Activated T-cell treated with anti-CD3 and anti-CD28 coated beads, Interleukin-2, amount 50 U/mL, for 24 hours (primary cell): ENCODE data around the gene FGD4.
A peak's percentile ranks its signal among the peaks of the same experiment; 100 is the strongest.

Source experiments
- DNase-seq: peaks from one replicate; pipeline ENCODE4 v3.0.0-alpha.2; 2020
- H3K27ac Mint-ChIP-seq: 2 replicates; pipeline ENCODE4 v1.8.0; 2020; ENCODE audit warnings: mild to moderate bottlenecking, mixed read lengths
- H3K27me3 Mint-ChIP-seq: 2 replicates; pipeline ENCODE4 v1.8.0; 2020; ENCODE audit warnings: mixed read lengths
- H3K36me3 Mint-ChIP-seq: 2 replicates; pipeline ENCODE4 v1.8.0; 2020; ENCODE audit warnings: low read depth, mixed read lengths
- H3K4me1 Mint-ChIP-seq: 2 replicates; pipeline ENCODE4 v1.8.0; 2020; ENCODE audit warnings: low read depth, mixed read lengths
- H3K4me3 Mint-ChIP-seq: 2 replicates; pipeline ENCODE4 v1.8.0; 2020; ENCODE audit warnings: mild to moderate bottlenecking, moderate library complexity, mixed read lengths
- H3K9me3 Mint-ChIP-seq: 2 replicates; pipeline ENCODE4 v1.8.0; 2020; ENCODE audit warnings: mixed read lengths

FGD4 gene

DNA sequence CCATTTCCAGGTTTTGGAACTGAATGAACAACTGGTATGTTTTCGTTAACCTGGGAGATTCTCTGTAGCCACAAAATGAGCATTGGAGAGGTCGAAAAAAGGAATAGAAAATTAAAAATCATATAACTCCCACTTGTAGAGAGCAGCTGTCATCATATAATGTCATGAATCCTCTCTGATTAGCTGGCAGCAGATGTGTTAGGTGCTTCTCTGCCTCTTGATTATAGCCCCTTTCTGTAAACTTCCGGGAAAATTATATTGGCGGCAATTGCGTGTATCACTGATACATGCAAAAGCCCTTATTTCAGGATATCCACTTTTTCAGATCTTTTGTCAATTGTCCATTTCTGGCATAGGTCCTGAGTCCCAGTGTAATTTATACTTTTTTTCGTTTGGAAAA lies 31.7 kb downstream of the FGD4 start:
- Mint-ChIP-seq H3K27me3 (peaks cover 23% of the 10 kb centered on the region), H3K36me3 (no peaks in the 10 kb centered on the region), H3K4me1 (no peaks in the 10 kb centered on the region), H3K27ac (no peak overlapping the region), H3K4me3 (no peak overlapping the region), H3K9me3 (peaks cover 19% of the 10 kb centered on the region)
- no peak for DNase-seq

DNA sequence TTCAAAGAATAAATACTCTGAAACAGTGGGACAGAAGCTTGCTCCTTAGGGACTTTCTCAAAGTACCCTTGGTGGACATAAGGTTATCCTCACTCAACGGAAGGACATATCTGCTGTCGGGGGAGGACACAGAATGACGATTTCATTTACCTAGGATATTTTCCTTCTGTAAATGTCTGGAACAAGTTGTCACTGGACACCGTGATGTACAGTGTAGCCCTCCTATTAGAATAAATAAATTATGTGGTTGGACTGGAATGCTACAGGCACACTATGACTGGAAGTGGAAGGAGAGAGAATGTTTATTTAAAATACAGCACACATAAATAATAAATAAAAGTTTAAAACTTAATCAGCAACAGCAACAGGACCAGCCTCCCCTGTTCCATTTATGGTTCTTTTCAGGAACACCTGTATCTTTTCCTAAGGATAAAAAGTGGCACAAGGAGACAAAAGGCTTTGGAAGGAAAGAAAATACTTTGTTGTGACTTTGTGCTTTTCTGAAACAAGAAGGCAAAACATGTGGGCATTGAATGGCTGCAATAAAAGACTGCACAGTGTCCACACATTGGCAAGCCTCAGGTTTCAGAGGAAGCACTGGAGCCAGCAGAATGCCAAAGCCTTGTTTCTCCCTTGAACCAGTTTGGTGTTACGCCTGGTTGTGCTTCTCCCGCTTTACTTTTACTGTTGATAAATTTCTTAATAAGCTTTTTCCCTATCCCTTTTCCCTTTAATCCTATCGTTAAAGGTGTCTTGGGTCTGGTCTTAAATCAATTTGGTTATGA lies 36.8 kb downstream of the FGD4 start:
- Mint-ChIP-seq H3K9me3 (no peaks in the 10 kb centered on the region), H3K27me3 (no peaks in the 10 kb centered on the region), H3K4me1 (no peaks in the 10 kb centered on the region), H3K4me3 (no peak overlapping the region), H3K27ac (no peak overlapping the region), H3K36me3 (no peaks in the 10 kb centered on the region)
- no peak for DNase-seq

DNA sequence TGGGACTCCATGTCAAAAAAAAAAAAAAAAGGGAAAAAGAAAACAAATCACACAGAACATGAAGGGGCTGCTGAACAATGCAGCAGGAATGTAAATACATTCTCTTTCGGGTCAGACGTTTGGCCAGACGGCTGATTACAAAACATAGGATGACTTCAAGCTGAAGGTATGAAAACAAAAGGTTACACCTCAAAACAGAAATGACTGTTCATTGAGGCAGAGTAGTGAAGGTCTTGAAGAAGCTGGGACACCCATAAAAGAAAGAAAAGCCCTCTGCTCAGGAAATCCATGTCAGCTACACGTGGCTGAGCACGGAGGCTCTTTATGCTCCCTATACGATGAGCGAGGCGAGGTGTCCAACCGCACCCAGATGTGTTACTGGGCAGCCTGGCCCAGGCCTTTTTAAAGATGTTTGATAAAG lies 37.7 kb downstream of the FGD4 start:
- Mint-ChIP-seq H3K27me3 (no peaks in the 10 kb centered on the region), H3K9me3 (no peaks in the 10 kb centered on the region), H3K27ac (no peak overlapping the region), H3K4me3 (no peak overlapping the region), H3K36me3 (no peaks in the 10 kb centered on the region), H3K4me1 (no peaks in the 10 kb centered on the region)
- no peak for DNase-seq

DNA sequence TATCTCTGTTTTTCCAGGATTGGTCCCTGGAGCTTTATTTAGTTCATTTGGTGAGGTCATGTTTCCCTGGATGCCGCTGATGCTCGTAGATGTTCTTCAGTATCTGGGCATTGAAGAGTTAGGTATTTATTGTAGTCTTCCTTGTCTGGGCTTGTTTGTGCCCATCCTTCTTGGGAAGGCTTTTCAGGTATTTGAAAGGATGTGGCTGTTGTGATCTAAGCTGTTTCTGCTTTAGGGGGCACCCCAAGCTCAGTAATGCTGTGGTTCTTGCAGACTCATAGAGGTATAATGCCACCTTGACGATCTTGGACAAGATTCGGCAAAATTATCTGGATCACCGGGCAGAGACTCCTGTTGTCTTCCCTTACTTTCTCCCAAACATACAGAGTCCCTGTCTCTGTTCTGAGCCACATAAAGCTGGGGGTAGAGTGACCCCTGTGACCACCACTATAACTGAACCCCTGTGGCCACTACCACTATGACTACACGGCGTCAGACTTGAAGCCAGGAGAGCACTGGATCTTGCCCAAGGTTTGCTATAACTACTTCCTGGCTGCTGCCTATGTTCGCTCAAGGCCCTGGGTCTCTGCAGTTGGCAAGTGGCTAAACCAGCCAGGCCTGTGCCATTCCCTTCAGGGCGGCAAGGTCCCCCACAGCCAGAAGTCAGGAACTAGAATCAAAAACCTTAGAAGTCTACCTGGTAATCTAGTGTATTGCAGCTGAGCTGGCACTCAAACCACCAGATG lies 40.9 kb downstream of the FGD4 start:
- H3K4me3 Mint-ChIP-seq, result no peak overlapping the region

DNA sequence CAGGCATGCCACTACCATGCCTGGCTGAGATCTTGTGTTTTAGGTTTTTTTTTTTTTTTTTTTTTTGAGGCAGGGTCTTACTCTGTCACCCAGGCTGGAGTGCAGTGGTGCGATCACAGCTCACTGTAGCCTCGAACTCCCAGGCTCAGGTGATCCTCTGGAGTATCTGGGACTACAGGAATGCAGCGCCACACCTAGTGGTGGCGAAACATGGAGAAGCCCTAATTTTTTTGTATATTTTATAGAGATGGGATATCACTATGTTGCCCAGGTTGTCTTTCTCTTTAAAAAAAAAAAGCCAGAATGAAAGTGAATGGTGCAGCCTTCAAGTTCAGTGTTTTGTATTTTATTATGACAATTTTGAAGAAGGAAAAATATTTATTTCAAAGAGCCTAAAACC lies 44.1 kb downstream of the FGD4 start:
- no peaks in the 10 kb centered on the region for H3K27me3 Mint-ChIP-seq
- no peaks in the 10 kb centered on the region for H3K9me3 Mint-ChIP-seq
- no peaks in the 10 kb centered on the region for H3K36me3 Mint-ChIP-seq
- H3K4me1 Mint-ChIP-seq, result peaks cover 4% of the 10 kb centered on the region
- DNase-seq, result no peak
- H3K27ac Mint-ChIP-seq, result no peak overlapping the region
- no peak overlapping the region for H3K4me3 Mint-ChIP-seq

More for the DNA sequence above, 40.9 kb downstream of the FGD4 start:
- Mint-ChIP-seq H3K4me1 (no peaks in the 10 kb centered on the region), H3K27me3 (no peaks in the 10 kb centered on the region), H3K9me3 (no peaks in the 10 kb centered on the region), H3K36me3 (no peaks in the 10 kb centered on the region), H3K27ac (no peak overlapping the region)
- DNase-seq, result no peak

DNA sequence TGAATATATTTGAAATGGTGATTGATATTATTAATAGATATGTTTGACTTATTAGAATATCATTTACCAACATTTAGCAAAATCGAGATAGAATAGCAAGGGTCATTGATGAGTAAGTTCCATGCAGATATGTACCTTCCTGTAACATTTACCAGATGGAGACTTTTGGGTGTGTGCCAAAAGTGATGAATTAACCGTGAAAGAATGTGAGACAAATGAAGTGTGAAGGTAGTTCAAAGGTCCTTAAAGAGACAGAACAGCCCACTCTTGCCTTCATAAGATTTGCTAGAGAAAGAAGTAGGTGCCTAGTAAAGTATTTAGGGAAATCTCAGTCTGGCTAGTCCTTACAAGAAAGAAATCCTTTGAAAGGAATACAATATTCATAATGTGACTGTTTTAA lies 45.5 kb downstream of the FGD4 start:
- Mint-ChIP-seq H3K27ac (no peak overlapping the region), H3K4me3 (no peak overlapping the region), H3K4me1 (peaks cover 8% of the 10 kb centered on the region), H3K27me3 (no peaks in the 10 kb centered on the region), H3K36me3 (no peaks in the 10 kb centered on the region), H3K9me3 (no peaks in the 10 kb centered on the region)
- no peak for DNase-seq

DNA sequence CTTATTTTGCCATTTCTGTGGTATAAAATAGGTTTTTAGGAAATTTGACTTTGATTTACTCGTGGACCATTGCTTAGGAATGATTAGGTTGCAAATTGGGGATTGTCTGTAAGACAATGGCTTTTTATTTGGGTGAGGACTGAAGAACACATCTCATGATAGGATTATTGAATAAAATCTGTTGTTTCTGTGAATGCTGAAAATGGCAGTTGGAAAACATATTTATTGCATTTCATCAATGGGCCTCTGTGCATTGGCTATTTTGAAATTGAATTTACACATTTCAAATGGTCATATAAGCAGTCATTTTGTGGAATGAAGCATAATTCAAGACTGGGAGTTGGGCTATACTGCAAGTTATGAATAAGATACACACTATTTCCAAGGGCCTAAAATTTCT lies 46.0 kb downstream of the FGD4 start:
- Mint-ChIP-seq H3K4me1 (peaks cover 8% of the 10 kb centered on the region), H3K4me3 (no peak overlapping the region)

DNA sequence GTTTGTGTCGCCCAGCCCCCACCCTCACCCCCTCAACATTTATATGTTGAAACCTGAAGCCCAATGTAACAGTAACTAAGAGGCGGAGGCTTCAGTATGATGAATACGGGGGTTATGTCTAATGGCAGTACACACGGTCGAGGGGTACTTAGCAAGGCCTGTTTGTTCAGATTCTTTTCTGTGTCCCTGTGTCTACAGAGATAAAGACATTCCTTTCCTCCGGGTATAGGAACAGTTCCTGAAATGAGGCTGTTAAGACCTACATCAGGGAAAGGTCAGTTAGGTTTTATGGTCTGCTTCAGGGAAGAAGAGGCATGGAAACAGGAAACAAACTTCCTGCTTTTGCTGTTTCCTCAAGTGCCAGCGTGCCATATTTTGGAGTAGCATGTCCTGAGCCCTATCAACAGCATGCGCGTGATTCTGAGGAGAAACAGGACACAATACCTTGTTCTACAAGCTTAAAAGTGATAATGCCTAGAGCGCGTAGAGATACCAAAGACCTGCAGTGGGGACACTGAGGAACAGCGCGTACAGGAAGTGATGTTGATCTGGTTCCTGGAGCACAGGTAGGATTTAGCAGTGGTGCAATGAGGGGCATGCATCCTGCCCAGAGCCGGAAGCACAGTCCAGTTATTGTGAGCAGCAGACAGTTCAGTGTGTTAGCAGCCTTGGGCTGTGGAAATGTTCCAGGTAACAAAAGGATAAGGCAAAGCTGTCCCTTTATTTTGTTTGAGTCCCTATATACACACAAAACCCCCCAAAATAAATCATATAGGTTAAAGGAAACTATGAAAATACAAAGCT lies 47.2 kb downstream of the FGD4 start:
- Mint-ChIP-seq H3K27me3 (no peaks in the 10 kb centered on the region), H3K4me3 (no peak overlapping the region), H3K4me1 (peaks cover 8% of the 10 kb centered on the region), H3K9me3 (no peaks in the 10 kb centered on the region), H3K36me3 (no peaks in the 10 kb centered on the region), H3K27ac (no peak overlapping the region)
- no peak for DNase-seq

More for the DNA sequence above, 46.0 kb downstream of the FGD4 start:
- no peaks in the 10 kb centered on the region for H3K27me3 Mint-ChIP-seq
- H3K9me3 Mint-ChIP-seq, result no peaks in the 10 kb centered on the region
- no peaks in the 10 kb centered on the region for H3K36me3 Mint-ChIP-seq
- DNase-seq, result no peak
- H3K27ac Mint-ChIP-seq, result no peak overlapping the region

DNA sequence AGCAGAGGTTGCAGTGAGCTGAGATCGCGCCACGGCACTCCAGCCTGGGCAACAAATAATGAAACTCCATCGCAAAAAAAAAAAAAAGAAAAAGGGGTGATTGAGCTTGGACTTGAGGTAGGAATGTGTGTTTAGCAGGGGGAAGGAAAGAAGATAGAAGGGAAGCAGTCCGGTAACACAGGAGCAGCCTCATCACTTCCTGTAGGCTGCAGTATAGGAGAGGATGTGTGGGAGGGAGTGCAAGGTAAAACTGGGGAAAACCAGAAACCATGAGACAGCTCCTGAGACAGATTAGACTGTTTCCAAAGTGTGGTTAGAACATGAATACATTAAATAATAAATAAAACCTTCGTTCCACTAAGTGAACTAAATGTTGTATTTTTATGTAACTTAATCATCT lies 49.2 kb downstream of the FGD4 start:
- Mint-ChIP-seq H3K27me3 (peaks cover 4% of the 10 kb centered on the region), H3K4me3 (no peak overlapping the region), H3K36me3 (no peaks in the 10 kb centered on the region), H3K27ac (peak overlapping the region; percentile 39), H3K4me1 (peaks cover 8% of the 10 kb centered on the region), H3K9me3 (no peaks in the 10 kb centered on the region)
- DNase-seq, result no peak

DNA sequence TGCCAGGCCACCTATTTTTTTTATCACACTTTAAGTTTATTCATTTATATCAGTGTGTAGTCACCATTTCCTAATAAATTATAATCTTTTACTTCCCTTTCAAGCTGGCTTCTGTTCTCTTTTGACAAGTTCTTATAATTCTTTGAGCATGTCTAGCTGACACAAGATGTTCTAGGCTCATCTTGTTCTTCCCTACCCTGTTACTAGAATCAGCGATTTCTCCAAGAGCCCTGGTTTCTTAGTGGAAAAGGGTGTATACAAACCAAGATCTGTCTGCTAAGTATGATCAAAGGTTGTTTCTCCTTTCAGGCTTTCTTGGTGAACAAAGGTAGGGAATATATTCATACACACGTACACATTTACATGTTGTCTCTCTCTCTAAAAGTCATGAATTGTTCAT lies 51.0 kb downstream of the FGD4 start:
- Mint-ChIP-seq H3K4me1 (peaks cover 8% of the 10 kb centered on the region), H3K27me3 (peaks cover 4% of the 10 kb centered on the region), H3K36me3 (no peaks in the 10 kb centered on the region), H3K27ac (no peak overlapping the region), H3K4me3 (no peak overlapping the region), H3K9me3 (no peaks in the 10 kb centered on the region)
- DNase-seq, result no peak

DNA sequence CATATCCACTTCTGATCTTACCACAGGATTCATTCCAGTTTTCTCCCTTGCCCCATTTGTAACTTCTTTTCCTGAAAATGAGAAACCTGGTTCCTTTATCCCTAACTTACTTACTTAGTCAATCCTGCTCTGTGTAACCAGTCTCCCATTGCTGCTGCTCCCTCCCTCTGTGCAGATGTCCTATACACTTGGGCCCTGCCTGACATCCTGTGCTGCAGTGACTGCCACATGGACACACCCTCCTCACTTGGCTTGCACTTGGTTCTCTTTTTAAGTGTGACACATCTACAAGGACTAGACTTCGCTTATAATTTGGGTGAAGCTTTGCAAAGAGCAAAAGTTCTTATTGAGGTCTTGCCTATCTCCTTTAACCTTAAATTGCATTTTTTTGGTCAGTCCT lies 51.4 kb downstream of the FGD4 start:
- no peaks in the 10 kb centered on the region for H3K36me3 Mint-ChIP-seq
- H3K27me3 Mint-ChIP-seq, result peaks cover 4% of the 10 kb centered on the region
- no peak overlapping the region for H3K4me3 Mint-ChIP-seq
- no peak for DNase-seq
- no peaks in the 10 kb centered on the region for H3K9me3 Mint-ChIP-seq
- peaks cover 8% of the 10 kb centered on the region for H3K4me1 Mint-ChIP-seq
- no peak overlapping the region for H3K27ac Mint-ChIP-seq

DNA sequence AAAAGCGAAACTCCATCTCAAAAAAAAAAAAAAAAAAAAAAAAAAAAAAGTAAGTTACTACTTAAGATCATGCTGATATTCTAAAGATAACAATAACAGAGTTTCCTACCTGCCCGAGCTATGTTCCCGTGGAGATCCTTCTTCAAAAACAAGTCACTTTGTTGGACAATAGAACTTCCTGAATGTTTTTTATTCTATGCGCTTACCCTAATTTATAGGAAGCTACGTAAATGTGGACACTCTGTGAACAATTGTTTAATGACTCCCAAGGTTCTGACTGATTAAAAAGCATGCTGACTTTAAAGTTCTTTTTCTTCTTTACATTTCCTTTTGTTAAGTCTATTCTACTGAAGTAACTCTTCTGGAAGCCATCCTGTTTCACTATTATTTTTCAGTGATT lies 52.5 kb downstream of the FGD4 start:
- peaks cover 4% of the 10 kb centered on the region for H3K27me3 Mint-ChIP-seq
- H3K27ac Mint-ChIP-seq, result no peak overlapping the region
- H3K9me3 Mint-ChIP-seq, result no peaks in the 10 kb centered on the region
- no peak for DNase-seq
- no peak overlapping the region for H3K4me3 Mint-ChIP-seq
- no peaks in the 10 kb centered on the region for H3K36me3 Mint-ChIP-seq
- peaks cover 13% of the 10 kb centered on the region for H3K4me1 Mint-ChIP-seq

DNA sequence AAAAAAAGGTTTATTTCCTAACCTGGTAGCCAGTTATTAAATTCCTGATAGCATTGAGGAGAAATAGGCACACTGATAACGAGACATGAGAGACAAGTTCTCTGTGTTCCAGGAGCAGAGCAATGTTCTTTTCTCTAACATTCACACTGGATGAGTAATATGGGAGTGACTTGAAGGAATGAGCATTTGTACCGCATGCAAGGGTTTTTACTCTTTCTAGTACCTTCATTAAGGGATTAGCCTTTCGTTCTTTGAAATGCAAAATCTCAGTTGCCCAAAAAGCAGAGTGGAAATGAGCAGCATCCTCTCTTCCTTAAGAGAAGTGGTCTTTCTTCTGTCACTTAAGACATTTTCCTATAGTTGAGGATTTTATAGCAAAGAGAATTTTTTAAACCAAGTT lies 54.7 kb downstream of the FGD4 start:
- Mint-ChIP-seq H3K4me1 (peaks cover 6% of the 10 kb centered on the region), H3K9me3 (no peaks in the 10 kb centered on the region), H3K36me3 (no peaks in the 10 kb centered on the region), H3K27me3 (peaks cover 4% of the 10 kb centered on the region), H3K4me3 (no peak overlapping the region), H3K27ac (no peak overlapping the region)
- DNase-seq, result no peak

DNA sequence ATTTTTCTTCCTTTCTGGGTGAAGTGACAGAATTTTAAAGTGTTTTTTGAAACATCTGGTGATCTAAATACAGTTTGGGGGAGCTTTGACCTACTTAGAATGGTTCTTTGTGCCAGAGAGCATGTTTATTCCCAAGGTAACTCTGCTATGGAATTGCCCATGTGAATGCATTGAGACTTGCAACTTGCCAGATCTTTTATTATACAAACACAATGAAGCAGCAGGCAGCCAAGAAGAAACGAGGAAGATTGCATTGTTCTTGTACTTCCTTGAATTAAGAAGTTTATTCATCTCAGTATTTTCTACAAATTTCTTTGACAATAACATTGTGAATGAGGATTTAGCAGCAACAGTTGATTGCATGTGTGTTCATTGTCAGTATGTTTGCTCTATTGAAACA lies 55.5 kb downstream of the FGD4 start:
- no peak overlapping the region for H3K4me3 Mint-ChIP-seq
- no peak for DNase-seq
- no peak overlapping the region for H3K27ac Mint-ChIP-seq
- no peaks in the 10 kb centered on the region for H3K9me3 Mint-ChIP-seq
- H3K36me3 Mint-ChIP-seq, result no peaks in the 10 kb centered on the region
- H3K27me3 Mint-ChIP-seq, result peaks cover 4% of the 10 kb centered on the region
- peaks cover 4% of the 10 kb centered on the region for H3K4me1 Mint-ChIP-seq
